ENCODE results near the gene ARRB2. TPM values are rescaled to one million over a fixed set of nuclear protein-coding genes. Genes with fewer than 3 reads are reported as not detected.
A peak's percentile ranks its signal among the peaks of the same experiment; 100 is the strongest.
"Not testable (repeated sequence)": the region's sequence is repeated elsewhere in the genome, so short reads cannot be mapped to it uniquely, and the experiment has no call there.

The ARRB2 gene
- total and polyA plus RNA-seq, 2 of the 4 experiments (the other 2 are of a cell fraction): 3.9 to 10.6 TPM

- DNase-seq; in situ Hi-C loops (cut with MboI; ENCODE audit: low sequenced_read_pairs); H2AK9ac ChIP-seq (replicated peaks; ENCODE audit: low read depth, low read length, poor library complexity): not testable (repeated sequence)
Observed at GRCh38 chr17:4704574-4704907, 5.9 kb upstream of the ARRB2 start.

More at GRCh38 chr17:4704574-4704907, 5.9 kb upstream of the ARRB2 start:
- Histone ChIP-seq H3K9ac (ENCODE audit: low read depth, low read length) (0 out of 2 replicates have a peak overlapping the region, but pooled peaks have one; percentile 63), H3K9me1 (ENCODE audit: insufficient read depth, low read length) (peaks cover 10% of the 10 kb centered on the region), H3K4ac (ENCODE audit: low read depth, low read length) (peak overlapping the region; percentile 62), H3K4me2 (ENCODE audit: low read depth, low read length) (peak overlapping the region; percentile 35; the same call in 1 of the 2 replicates), H4K8ac (ENCODE audit: low read depth in 2 of 2, low read length in 2 of 2) (peak overlapping the region; percentile 54 to 94; a peak in 3 of 4 replicates), H3K4me3 (ENCODE audit: insufficient read depth, low read depth, low read length) (peak overlapping the region; percentile 94), H3K79me1 (ENCODE audit: low read depth in 1 of 2, low read length in 2 of 2) (peaks cover 15 to 45% of the 10 kb centered on the region in 2 experiments)
- H3K14ac ChIP-seq (replicated peaks; ENCODE audit: low read depth, low read length); H3K27me3 ChIP-seq (ENCODE audit: control insufficient read depth, insufficient read depth, low read length); H2BK15ac ChIP-seq (ENCODE audit: low read depth, low read length); H2AFZ ChIP-seq (replicated peaks; ENCODE audit: low read length, poor library complexity); H2BK20ac ChIP-seq (ENCODE audit: low read depth, low read length); H4K91ac ChIP-seq (ENCODE audit: insufficient read depth, low read depth, low read length); H3K23ac ChIP-seq (ENCODE audit: low read depth, low read length); dilution Hi-C loops (cut with HindIII; ENCODE audit: low sequenced_read_pairs, unreplicated experiment); H3K56ac ChIP-seq (ENCODE audit: extremely low read depth, insufficient read depth, low read length); H3K4me1 ChIP-seq (ENCODE audit: control insufficient read depth, insufficient read depth, low read length); H2AK5ac ChIP-seq (ENCODE audit: low read depth, low read length); CTCF ChIA-PET; H3K9me3 ChIP-seq (ENCODE audit: control insufficient read depth, insufficient read depth, low read length); H3K18ac ChIP-seq (ENCODE audit: low read depth, low read length); H4K20me1 ChIP-seq (ENCODE audit: insufficient read depth, low read length); H3K36me3 ChIP-seq (ENCODE audit: control insufficient read depth, insufficient read depth, low read length); ATAC-seq (ENCODE audit: low read depth); BruUV-seq (replicated peaks); H3K27ac ChIP-seq (ENCODE audit: insufficient read depth, low read length); H4K5ac ChIP-seq (ENCODE audit: low read depth, low read length); H2BK5ac ChIP-seq (ENCODE audit: low read depth, low read length, poor library complexity, severe bottlenecking); H2BK120ac ChIP-seq (ENCODE audit: low read depth, low read length): not testable (repeated sequence)
- 60% methylated on average over 1 of the region's 14 CpGs; no CpG with 5 or more reads in 1 of the 2 experiments for WGBS, 2 experiments (ENCODE audit: extremely low coverage in 2 of 2, insufficient read length in 1 of 2)
- POLR2A ChIA-PET (ENCODE audit: unreplicated experiment): interaction anchor here (0.5 kb wide), 1 partner anchor 165 kb away, joined by 5 read pairs; no protein-coding TSS in a partner anchor
- intact Hi-C loops (cut with micrococcal nuclease): loop anchor here (1.0 to 5.0 kb wide), 2 partner anchors 86 to 137 kb away; no protein-coding TSS in a partner anchor
